ENCODE measurements around the gene SENP6.

DNA sequence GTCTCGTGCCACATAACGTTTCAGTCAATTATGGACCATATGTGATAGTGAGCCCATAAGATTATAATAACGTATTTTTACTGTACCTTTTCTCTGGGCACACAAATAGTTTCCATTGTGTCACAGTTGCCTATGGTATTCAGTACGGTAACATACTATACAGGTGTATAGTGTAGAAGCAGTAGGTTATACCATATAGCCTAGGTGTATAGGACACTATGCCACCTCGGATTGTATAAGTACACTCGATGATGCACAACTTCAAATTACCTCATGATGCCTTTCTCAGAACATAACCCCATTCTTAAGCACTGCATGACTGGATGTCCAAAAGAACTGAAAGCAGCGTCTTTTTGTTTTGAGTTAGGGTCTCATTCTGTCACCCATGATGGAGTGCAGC lies 87.9 kb downstream of the SENP6 start:
- TF ChIP-seq GATA2 (IDR thresholded peaks at IDR 0.05; ENCODE audit: low read depth, low read length) = no peak
- no peak for TF ChIP-seq GATA3 (IDR thresholded peaks at IDR 0.05; ENCODE audit: low read depth, low read length)
